ENCODE data around the gene NALCN.

DNA sequence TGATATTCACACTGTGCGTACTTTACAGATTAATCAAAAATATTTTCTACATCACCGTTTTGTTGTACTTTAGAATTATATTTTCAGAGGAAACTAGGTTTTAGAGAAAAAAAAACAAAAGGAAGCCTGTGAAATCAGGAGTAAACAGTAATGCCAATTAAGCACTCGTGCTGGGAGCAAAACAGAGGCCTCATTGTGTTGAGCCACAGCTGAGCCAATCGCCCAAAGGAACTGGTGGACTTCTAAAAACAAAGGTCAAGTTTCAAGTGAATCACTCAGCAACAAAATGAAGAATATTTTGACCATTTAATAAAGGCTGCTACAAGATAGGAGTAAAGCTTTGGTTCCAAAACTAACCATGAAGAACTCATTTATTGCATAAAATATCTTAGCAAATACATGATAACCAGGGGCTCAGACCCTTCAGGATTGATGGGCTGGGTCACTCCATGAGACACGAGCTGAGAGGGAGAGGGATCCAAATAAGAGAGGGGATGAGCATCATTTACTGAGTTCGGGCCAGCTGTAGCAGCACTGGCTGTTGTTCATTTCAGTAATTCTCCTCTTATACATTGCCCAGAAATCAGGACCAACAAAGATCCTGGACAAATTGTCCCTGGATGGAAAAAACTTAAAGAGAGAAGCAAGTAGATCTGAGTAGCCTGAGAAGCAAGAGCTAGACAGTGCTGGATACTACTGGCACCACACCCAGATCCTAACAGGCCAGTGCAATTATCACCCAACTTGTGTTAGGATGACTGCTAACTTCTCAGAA, 8.3 kb upstream of the NALCN start:
- no peak for TF ChIP-seq POLR2A (IDR thresholded peaks at IDR 0.05)
- TF ChIP-seq, protein P1, sequence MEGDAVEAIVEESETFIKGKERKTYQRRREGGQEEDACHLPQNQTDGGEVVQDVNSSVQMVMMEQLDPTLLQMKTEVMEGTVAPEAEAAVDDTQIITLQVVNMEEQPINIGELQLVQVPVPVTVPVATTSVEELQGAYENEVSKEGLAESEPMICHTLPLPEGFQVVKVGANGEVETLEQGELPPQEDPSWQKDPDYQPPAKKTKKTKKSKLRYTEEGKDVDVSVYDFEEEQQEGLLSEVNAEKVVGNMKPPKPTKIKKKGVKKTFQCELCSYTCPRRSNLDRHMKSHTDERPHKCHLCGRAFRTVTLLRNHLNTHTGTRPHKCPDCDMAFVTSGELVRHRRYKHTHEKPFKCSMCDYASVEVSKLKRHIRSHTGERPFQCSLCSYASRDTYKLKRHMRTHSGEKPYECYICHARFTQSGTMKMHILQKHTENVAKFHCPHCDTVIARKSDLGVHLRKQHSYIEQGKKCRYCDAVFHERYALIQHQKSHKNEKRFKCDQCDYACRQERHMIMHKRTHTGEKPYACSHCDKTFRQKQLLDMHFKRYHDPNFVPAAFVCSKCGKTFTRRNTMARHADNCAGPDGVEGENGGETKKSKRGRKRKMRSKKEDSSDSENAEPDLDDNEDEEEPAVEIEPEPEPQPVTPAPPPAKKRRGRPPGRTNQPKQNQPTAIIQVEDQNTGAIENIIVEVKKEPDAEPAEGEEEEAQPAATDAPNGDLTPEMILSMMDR (IDR thresholded peaks at IDR 0.05), result no peak

Measured in adrenal gland (tissue), 5 donors.